ACC112 (cell line): ENCODE results near the gene STK17A.
"Not testable (repeated sequence)": the region's sequence is repeated elsewhere in the genome, so short reads cannot be mapped to it uniquely, and the experiment has no call there.

Source experiments
- H2AFZ ChIP-seq: fragments of 200-600 bp; sonication (generic); one replicate; pipeline ENCODE4 v1.6.0; 2017; ENCODE audit warnings: antibody characterized with exemption, low read length; ENCODE audit not compliant: unreplicated experiment
- H3K27ac ChIP-seq: fragments of 200-600 bp; sonication (generic); 2 replicates; pipeline ENCODE4 v1.5.1; 2014; ENCODE audit warnings: low read depth, mild to moderate bottlenecking, antibody characterized with exemption, low read length, moderate library complexity
- H3K27me3 ChIP-seq: fragments of 200-600 bp; sonication (generic); 2 replicates; pipeline ENCODE4 v1.6.1; 2014; ENCODE audit warnings: mild to moderate bottlenecking, antibody characterized with exemption, low read length, moderate library complexity, mixed read lengths; ENCODE audit not compliant: insufficient read depth
- H3K36me3 ChIP-seq: fragments of 200-600 bp; sonication (generic); 2 replicates; pipeline ENCODE4 v1.6.1; 2016; ENCODE audit warnings: mild to moderate bottlenecking, antibody characterized with exemption, low read length, moderate library complexity, mixed read lengths; ENCODE audit not compliant: insufficient read depth
- H3K4me1 ChIP-seq: fragments of 200-600 bp; sonication (generic); one replicate; pipeline ENCODE4 v1.6.1; 2016; ENCODE audit warnings: low read length, mixed read lengths; ENCODE audit not compliant: insufficient read depth, unreplicated experiment, control insufficient read depth
- H3K4me3 ChIP-seq: fragments of 200-600 bp; sonication (generic); 2 replicates; pipeline ENCODE4 v1.5.1; 2014; ENCODE audit warnings: mild to moderate bottlenecking, low read depth, low read length
- H3K79me2 ChIP-seq: fragments of 200-600 bp; sonication (generic); one replicate; pipeline ENCODE4 v1.6.0; 2016; ENCODE audit warnings: low read length; ENCODE audit not compliant: control insufficient read depth, unreplicated experiment, insufficient read depth

STK17A gene

GRCh38 chr7:43618073-43618472 lies 35.2 kb downstream of the STK17A start:
- Histone ChIP-seq H3K79me2 (peaks cover 37% of the 10 kb centered on the region), H3K27me3 (no peaks in the 10 kb centered on the region), H3K36me3 (peaks cover 36% of the 10 kb centered on the region), H3K4me3 (no peak overlapping the region), H3K27ac (0 out of 2 replicates have a peak overlapping the region, but pooled peaks have one; percentile 32), H2AFZ (no peak overlapping the region), H3K4me1 (peaks cover 43% of the 10 kb centered on the region)

GRCh38 chr7:43619213-43620012 lies 36.5 kb downstream of the STK17A start:
- H3K4me3 ChIP-seq = no peak overlapping the region
- H3K36me3 ChIP-seq = peaks cover 46% of the 10 kb centered on the region
- H3K27ac ChIP-seq = peak overlapping the region; percentile 32
- peaks cover 30% of the 10 kb centered on the region for H3K79me2 ChIP-seq
- no peak overlapping the region for H2AFZ ChIP-seq
- peaks cover 39% of the 10 kb centered on the region for H3K4me1 ChIP-seq
- no peaks in the 10 kb centered on the region for H3K27me3 ChIP-seq

- H2AFZ ChIP-seq = no peak overlapping the region
- H3K36me3 ChIP-seq = peaks cover 44% of the 10 kb centered on the region
- H3K79me2 ChIP-seq = peaks cover 27% of the 10 kb centered on the region
- peaks cover 44% of the 10 kb centered on the region for H3K4me1 ChIP-seq
- no peak overlapping the region for H3K4me3 ChIP-seq
- H3K27me3 ChIP-seq = no peaks in the 10 kb centered on the region
- H3K27ac ChIP-seq = peak overlapping the region; percentile 24; the same call in 1 of the 2 replicates
These were observed 39.0 kb downstream of the STK17A start for GRCh38 chr7:43621729-43622448.

DNA sequence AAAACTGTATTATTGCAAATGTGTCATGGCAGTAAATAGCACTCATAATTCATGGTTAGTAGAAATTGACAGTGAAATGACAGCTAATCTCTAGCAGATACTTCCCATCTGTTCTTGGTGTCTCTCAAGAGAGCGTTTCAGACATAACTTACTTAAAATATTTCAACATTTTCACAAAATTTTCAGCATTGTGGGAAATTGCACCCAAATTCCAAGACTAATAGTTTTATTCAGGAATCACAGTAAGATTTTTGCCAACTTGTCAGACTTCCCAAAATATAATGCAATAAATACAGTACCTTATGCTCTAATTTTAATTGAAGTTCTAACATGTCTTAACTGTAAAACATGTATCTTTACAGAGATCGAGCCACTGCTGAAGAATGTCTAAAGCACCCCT lies 41.2 kb downstream of the STK17A start:
- Histone ChIP-seq H2AFZ (no peak overlapping the region), H3K27ac (no peak overlapping the region), H3K27me3 (no peaks in the 10 kb centered on the region), H3K79me2 (peaks cover 17% of the 10 kb centered on the region), H3K4me3 (no peak overlapping the region), H3K4me1 (peaks cover 27% of the 10 kb centered on the region), H3K36me3 (peaks cover 49% of the 10 kb centered on the region)

DNA sequence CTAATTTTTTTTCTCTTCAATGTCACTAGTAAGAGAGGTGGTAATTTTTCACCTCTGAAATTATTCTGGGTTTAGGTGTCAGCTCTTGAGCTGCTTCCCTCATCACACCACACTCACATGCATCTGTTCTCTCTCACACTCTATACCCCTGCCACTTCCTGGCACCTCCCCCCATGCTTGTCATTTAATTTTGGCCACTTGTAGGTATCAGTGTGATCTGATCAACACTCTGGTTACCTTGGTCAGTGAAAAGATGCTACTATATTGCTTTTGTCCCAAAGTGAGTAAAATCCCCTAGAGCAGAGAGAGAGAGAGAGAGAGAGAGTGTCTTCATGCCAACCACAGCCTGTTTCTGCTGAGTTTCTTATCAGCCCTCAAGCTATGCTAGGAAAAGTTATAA lies 42.5 kb downstream of the STK17A start:
- H3K36me3 ChIP-seq = peaks cover 46% of the 10 kb centered on the region
- no peak overlapping the region for H3K4me3 ChIP-seq
- no peak overlapping the region for H2AFZ ChIP-seq
- 0 out of 2 replicates have a peak overlapping the region, but pooled peaks have one; percentile 1 for H3K27ac ChIP-seq
- no peaks in the 10 kb centered on the region for H3K27me3 ChIP-seq
- peaks cover 17% of the 10 kb centered on the region for H3K4me1 ChIP-seq
- peaks cover 11% of the 10 kb centered on the region for H3K79me2 ChIP-seq

- Histone ChIP-seq H2AFZ (no peak overlapping the region), H3K4me3 (no peak overlapping the region), H3K79me2 (peaks cover 11% of the 10 kb centered on the region), H3K36me3 (peaks cover 50% of the 10 kb centered on the region), H3K27me3 (no peaks in the 10 kb centered on the region), H3K27ac (no peak overlapping the region), H3K4me1 (peaks cover 17% of the 10 kb centered on the region)
These were observed 43.1 kb downstream of the STK17A start for GRCh38 chr7:43625980-43626379.

GRCh38 chr7:43626695-43627094 lies 43.8 kb downstream of the STK17A start:
- Histone ChIP-seq H3K36me3 (peaks cover 51% of the 10 kb centered on the region), H2AFZ (no peak overlapping the region), H3K27ac (no peak overlapping the region), H3K27me3 (no peaks in the 10 kb centered on the region), H3K4me3 (no peak overlapping the region), H3K4me1 (peaks cover 13% of the 10 kb centered on the region), H3K79me2 (peaks cover 10% of the 10 kb centered on the region)

- not testable (repeated sequence) for H2AFZ ChIP-seq, H3K4me3 ChIP-seq, H3K79me2 ChIP-seq, H3K4me1 ChIP-seq, H3K27me3 ChIP-seq, H3K27ac ChIP-seq
- H3K36me3 ChIP-seq = peaks cover 62% of the 10 kb centered on the region
These were observed 44.9 kb downstream of the STK17A start for GRCh38 chr7:43627798-43628197.

GRCh38 chr7:43628431-43628830 lies 45.5 kb downstream of the STK17A start:
- Histone ChIP-seq H3K4me1 (peaks cover 5% of the 10 kb centered on the region), H2AFZ (no peak overlapping the region), H3K4me3 (no peak overlapping the region), H3K27ac (no peak overlapping the region), H3K27me3 (no peaks in the 10 kb centered on the region), H3K79me2 (peaks cover 8% of the 10 kb centered on the region), H3K36me3 (peaks cover 68% of the 10 kb centered on the region)

DNA sequence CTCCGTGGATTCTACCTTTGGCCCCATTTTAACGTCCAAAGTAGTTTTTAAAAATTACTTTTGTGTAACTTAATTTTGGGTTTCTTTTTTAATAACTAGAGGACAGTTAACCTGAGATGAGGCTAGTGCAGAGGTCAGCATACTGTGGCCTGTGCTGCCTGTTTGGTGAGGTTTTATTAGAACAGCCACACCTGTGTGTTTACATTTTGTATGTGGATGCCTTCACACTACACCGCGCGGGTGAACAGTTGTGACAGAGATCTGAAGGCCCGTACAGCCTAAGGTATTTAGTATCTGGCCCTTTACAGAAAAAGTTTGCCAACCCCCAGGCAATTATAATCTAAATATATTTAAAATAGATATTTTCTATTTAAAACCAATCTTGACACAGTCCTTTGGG lies 46.9 kb downstream of the STK17A start:
- peaks cover 4% of the 10 kb centered on the region for H3K79me2 ChIP-seq

DNA sequence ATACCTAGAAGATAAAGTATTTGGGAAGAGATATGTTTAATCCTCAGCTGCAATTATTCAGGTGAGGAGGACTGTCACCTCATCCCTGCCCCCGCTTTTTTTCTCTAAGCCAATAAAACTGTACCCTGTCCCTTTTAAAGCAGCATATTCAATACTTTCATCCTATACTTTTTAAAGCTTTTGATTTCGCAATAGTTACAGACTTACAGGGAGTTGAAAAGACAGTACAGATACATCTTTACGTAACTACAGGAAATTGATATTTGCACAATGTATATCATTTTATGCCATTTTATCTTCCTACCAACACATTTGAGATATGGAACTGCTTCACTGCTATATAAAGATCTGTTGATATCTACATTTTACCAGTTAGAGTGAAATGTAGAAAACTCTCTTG lies 47.6 kb downstream of the STK17A start:
- Histone ChIP-seq H3K36me3 (peaks cover 68% of the 10 kb centered on the region), H3K4me3 (no peak overlapping the region), H3K79me2 (peaks cover 4% of the 10 kb centered on the region), H3K27me3 (no peaks in the 10 kb centered on the region), H2AFZ (no peak overlapping the region), H3K27ac (no peak overlapping the region), H3K4me1 (peaks cover under 1% of the 10 kb centered on the region)

More for the DNA sequence above, 46.9 kb downstream of the STK17A start:
- Histone ChIP-seq H3K27ac (no peak overlapping the region), H2AFZ (no peak overlapping the region), H3K4me3 (no peak overlapping the region), H3K4me1 (peaks cover 5% of the 10 kb centered on the region), H3K36me3 (peaks cover 68% of the 10 kb centered on the region), H3K27me3 (no peaks in the 10 kb centered on the region)
